ENCODE data around the gene HOXA13. TPM values are rescaled to one million over a fixed set of nuclear protein-coding genes. Genes with fewer than 3 reads are reported as not detected.

The HOXA13 gene
- total RNA-seq, 1 experiment from 2014 or later = 12.1 TPM

- no peak for TF ChIP-seq EZH2phosphoT487 (IDR thresholded peaks at IDR 0.05; ENCODE audit: borderline replicate concordance, low read length)
- TF ChIP-seq EZH2 (IDR thresholded peaks at IDR 0.05; ENCODE audit: low read length, unreplicated experiment) = no peak
- TF ChIP-seq CTCF (conservative IDR thresholded peaks at IDR 0.05; ENCODE audit: low read depth, low read length) = no peak
- no peaks in the 10 kb centered on the region for H3K27me3 ChIP-seq (ENCODE audit: low read length)
- H3K4me1 ChIP-seq (ENCODE audit: insufficient read depth, low read length) = peaks cover 38% of the 10 kb centered on the region
- no TSS peak for BruUV-seq (replicated peaks)
- ATAC-seq (no peak), DNase-seq (no peak)
- no peaks in the 10 kb centered on the region for H3K36me3 ChIP-seq (ENCODE audit: low read depth, low read length)
- H3K4me3 ChIP-seq (ENCODE audit: low read length) = peak overlapping the region; percentile 91
- POLR2A ChIA-PET (ENCODE audit: unreplicated experiment) = interaction anchor here (0.6 to 0.7 kb wide), 3 partner anchors 9 to 734 kb away, joined by 3 read pairs; no protein-coding TSS in a partner anchor
- H3K9me2 ChIP-seq (replicated peaks; ENCODE audit: low read length) = no peaks in the 10 kb centered on the region
- intact Hi-C loops (cut with micrococcal nuclease) = no loop called here
- peak overlapping the region; percentile 97 for H3K9ac ChIP-seq (ENCODE audit: low read length)
- peaks cover 99% of the 10 kb centered on the region for H3K79me2 ChIP-seq (ENCODE audit: low read length)
- H2AFZ ChIP-seq (ENCODE audit: low read length) = no peak overlapping the region
- H3F3A ChIP-seq (ENCODE audit: low read length, unreplicated experiment) = no peaks in the 10 kb centered on the region
- H3K4me2 ChIP-seq (ENCODE audit: low read length) = peak overlapping the region; percentile 99
- peak overlapping the region; percentile 97 for H3K27ac ChIP-seq (ENCODE audit: low read length)
- H4K20me1 ChIP-seq (ENCODE audit: low read length) = no peaks in the 10 kb centered on the region
- no peaks in the 10 kb centered on the region for H3K9me3 ChIP-seq (ENCODE audit: low read length)
- CTCF ChIA-PET = no interaction called here
These were observed 16.1 kb downstream of the HOXA13 start for GRCh38 chr7:27183682-27184336.

GRCh38 chr7:27182861-27183681, 16.8 kb downstream of the HOXA13 start:
- H2AFZ ChIP-seq (ENCODE audit: low read length) = no peak overlapping the region
- H3K9me3 ChIP-seq (ENCODE audit: low read length) = no peaks in the 10 kb centered on the region
- H3K4me1 ChIP-seq (ENCODE audit: insufficient read depth, low read length) = peaks cover 37% of the 10 kb centered on the region
- ChIA-PET POLR2A (ENCODE audit: unreplicated experiment) (interaction anchor here (0.6 to 0.7 kb wide), 3 partner anchors 8 to 733 kb away, joined by 3 to 4 read pairs (median 3); no protein-coding TSS in a partner anchor), CTCF (no interaction called here)
- H3F3A ChIP-seq (ENCODE audit: low read length, unreplicated experiment) = no peaks in the 10 kb centered on the region
- H3K27me3 ChIP-seq (ENCODE audit: low read length) = no peaks in the 10 kb centered on the region
- no TSS peak for BruUV-seq (replicated peaks)
- peak overlapping the region; percentile 99 for H3K4me2 ChIP-seq (ENCODE audit: low read length)
- DNase-seq (no peak), ATAC-seq (no peak)
- TF ChIP-seq CTCF (conservative IDR thresholded peaks at IDR 0.05; ENCODE audit: low read depth, low read length) (no peak), EZH2phosphoT487 (IDR thresholded peaks at IDR 0.05; ENCODE audit: borderline replicate concordance, low read length) (no peak), EZH2 (IDR thresholded peaks at IDR 0.05; ENCODE audit: low read length, unreplicated experiment) (no peak)
- H4K20me1 ChIP-seq (ENCODE audit: low read length) = no peaks in the 10 kb centered on the region
- H3K4me3 ChIP-seq (ENCODE audit: low read length) = peak overlapping the region; percentile 91
- no peaks in the 10 kb centered on the region for H3K9me2 ChIP-seq (replicated peaks; ENCODE audit: low read length)
- H3K9ac ChIP-seq (ENCODE audit: low read length) = peak overlapping the region; percentile 97
- H3K36me3 ChIP-seq (ENCODE audit: low read depth, low read length) = no peaks in the 10 kb centered on the region
- intact Hi-C loops (cut with micrococcal nuclease) = no loop called here
- peaks cover 99% of the 10 kb centered on the region for H3K79me2 ChIP-seq (ENCODE audit: low read length)
- peak overlapping the region; percentile 97 for H3K27ac ChIP-seq (ENCODE audit: low read length)

All from PC-3 (cell line).